ENCODE results near the gene TRAPPC11.

Gene TRAPPC11

DNA sequence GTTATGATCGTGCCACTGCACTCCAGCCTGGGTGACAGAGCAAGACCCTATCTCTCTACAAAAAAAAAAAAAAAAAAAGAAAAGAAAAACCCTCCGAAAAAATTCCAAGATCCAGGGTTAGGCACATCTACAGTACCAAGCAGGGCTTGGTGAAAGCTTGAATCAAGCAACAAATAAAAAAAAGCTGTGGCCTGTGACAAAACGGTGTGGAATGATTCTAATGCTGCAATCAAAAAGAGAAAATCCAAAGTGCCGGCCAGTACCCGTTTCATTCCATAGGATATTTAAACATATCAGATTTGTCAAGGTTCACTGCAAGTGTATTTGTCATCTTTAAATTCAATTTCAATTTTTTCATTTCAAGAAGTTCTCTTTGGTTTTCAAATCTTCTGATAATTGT lies 20.7 kb upstream of the TRAPPC11 start:
- peak; percentile 56 for DNase-seq

DNA sequence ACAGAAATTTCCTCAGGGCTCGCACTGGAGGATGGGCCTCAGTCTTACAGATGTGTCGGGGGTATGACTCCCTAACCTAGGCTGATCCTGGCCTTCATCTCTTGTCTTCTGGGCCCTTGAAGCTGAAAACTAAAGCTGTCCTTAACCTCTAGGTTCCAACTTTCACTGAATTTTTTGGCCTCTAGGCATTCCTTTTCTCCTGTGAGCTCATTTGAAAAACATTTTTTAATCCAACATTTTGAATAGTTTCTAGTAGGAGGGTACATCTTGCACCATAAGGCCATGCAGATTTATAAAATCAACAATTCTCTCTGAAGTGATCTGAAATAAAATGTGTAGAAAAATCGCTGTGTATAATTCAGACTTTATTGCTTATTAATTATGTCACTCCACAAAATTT lies 19.8 kb upstream of the TRAPPC11 start:
- no peak for DNase-seq

DNA sequence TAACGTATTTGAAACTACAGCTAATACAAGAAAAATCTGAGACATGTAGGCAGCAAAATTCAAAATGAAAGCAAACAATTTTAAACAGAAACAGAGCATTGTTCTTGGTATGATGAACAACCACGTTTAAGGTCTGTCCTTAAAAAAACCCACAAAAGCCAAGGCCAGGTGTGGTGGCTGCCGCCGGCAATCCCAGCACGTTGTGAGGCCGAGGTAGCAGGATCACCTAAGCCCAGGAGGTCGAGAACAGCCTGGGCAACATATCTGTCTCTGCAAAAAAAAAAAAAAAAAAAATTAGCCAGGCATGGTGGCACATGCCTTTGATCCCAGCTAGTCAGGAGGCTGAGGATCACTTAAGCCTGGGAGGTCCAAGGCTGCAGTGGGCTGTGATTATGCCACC lies 13.8 kb upstream of the TRAPPC11 start:
- no peak for DNase-seq

DNA sequence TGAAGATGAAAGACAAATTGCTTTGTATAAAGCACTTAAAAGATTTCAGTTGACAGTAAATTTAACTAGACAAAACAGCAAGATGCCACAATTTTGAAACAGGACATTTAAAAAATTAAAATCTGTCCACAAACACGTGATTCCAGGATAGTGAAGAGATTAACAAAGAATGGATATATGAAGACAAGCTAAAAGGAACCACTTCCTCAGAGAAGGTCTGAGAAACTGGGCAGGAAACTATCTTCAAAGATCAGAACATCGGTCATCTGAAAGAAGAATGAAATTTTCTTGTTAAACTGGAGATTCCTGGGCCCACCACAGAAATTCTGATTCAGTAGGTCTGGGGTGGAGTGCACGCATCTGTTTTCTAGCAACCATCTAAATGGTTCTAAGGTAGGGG lies 1.5 kb upstream of the TRAPPC11 start:
- DNase-seq = peak; percentile 18

DNA sequence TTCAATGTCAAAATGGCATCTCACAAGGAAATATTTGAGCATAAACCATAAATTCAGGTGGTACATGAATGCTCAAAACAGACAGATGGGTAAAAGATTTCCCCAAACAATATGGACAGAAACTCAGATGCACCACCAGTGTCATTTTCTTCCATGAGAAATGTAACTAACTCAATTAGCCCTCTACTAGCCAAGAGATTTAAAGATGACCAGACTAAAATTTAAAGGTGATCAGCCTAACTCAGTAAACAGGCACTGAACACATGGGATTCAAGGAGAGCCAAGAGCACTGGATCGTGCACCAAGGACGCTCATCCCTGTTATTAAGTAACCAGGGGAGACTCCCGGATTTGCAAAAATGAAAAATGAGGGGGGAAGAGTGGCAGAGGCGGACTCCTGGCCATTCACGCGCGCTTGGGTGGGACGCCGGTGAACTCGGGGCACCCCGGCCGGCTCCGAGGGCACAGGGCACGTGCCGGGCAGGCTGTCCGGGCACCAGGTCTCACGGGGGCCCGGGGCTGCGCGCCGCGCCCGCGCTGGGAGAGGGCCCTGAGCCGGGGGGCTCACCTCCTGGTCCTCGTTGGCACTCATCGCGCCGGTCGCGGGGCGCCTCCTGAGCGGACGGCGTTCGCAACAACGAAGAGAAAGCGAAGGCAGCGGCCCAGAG lies 598 bp upstream of the TRAPPC11 start:
- no peak for DNase-seq

DNA sequence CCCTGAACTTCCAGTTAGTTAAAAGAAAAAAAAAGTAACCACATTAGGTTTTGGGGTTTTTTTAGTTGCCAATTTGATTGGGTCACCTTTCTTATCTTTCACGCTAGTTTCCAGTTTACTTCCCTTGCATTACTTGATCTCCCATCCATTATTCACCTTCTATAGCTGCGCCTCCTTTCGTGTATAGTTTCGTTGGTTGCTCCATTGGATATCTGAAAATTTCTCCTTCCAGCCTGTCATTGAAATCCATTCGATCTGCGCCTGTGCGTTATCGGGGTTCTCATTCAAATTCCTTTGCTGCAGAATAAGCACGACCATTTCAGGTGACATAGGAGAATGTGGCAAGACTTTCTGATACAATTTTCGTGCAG lies 764 bp downstream of the TRAPPC11 start:
- no peak for DNase-seq

DNA sequence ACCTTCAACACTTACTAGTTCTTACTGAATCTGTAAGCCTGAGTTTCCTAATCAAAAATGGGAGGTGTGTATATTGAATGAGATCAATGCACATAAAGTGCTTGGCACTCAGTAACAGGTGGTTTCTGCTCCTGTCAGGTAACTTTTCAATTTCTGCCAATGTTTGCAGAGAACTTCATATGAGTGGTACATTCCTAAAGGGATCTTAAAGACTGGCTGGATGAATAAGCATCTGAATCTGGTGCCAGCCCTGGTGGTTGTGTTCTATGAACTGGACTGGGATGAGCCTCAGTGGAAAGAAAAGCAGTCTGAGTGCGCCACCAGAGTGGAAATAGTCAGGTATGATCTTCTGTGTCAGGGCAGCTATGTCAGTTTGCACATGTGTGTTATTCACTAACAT lies 7.0 kb downstream of the TRAPPC11 start:
- DNase-seq = no peak

DNA sequence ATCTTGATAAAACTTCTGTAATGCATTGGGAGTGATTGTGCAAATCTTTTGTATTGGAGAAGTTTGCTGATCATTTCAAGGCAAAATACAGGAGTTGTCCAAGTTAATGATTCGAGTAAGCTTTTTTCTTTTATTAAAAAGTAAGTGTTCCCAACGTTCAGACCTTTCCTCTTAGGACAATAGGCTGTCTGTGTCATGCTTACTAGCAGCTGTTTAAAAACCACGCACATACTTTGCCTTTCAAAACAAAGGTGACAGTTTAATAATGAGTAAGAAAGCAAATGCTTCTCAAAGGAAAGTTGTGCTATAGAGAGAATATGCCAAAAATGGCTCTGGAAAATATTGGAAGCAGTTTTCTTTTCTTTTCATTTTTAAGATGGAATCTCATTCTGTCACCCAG lies 11.2 kb downstream of the TRAPPC11 start:
- no peak for DNase-seq

DNA sequence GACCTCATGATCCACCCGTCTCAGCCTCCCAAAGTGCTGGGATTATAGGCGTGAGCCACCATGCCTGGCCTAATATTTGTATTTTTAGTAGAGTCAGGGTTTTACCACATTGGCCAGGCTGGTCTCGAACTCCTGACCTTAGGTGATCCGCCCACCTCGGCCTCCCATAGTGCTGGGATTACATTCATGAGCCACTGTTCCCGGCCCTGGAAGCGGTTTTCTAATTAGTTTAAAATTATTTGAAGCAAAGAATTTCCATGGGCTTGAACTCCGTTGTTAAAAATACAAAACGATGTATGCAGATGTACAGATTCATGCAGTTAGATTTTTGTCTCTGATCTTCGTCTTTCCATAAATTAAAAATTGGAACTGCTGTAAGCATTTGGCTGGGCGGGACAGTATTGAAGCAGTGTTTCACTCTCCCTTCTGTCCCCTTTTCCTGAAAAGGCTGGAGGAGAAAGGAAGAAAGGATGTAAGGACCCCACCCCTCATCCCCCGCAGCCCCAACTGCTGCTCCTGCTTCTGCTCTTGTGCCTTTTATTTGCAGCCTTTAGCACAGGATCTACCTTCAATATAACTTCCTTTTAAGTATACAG lies 12.0 kb downstream of the TRAPPC11 start:
- DNase-seq = no peak

DNA sequence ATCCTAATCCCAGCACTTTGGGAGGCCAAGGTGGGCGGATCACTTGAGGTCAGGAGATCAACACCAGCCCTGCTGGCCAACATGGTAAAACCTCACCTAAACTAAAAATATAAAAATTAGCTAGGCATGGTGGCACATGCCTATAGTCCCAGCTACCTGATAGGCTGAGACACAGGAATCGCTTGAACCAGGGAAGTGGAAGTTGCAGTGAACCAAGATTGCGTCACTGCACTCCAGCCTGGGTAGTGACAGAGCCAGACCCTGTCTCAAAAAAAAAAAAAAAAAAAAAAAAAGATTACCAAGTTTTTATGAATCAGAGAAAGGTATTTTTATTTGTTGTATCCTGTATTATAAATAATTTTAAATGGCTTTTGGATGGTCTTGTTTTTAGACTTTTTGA lies 15.1 kb downstream of the TRAPPC11 start:
- DNase-seq = no peak

DNA sequence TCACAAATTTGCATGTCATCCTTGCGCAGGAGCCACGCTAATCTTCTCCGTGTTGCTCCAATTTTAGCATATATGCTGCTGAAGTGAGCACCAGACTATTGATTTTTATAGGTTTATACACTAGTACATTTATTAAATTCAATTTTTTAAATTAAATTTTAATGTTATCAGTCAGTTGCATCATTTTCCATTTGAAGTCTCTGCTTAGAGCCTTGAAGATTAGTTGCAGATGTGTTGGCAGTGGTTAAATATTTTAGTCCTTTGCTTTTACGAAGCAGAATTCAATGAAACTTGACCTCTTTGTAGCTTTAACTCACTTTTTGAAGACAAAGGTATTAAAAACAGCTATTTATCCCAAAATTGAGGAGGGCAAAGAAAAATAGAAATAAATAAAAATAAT lies 16.5 kb downstream of the TRAPPC11 start:
- peak; percentile 32 for DNase-seq

DNA sequence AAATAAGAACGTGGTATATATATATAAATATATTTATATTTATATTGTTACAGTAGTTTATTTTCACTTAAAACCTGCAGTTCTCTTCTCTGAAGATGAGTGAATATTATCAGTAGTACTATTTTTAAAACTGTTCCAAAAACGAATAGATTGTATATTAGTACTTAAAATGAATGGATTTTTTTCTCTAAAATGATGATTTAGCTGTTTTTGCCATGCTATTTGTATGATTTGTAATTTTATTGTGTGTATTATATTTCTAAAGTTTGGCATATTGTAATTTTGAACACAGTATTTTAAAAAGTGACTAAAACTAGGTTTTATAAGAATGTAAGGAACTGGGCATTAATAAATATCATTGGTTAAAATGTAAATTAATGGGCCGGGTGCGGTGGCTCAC lies 22.0 kb downstream of the TRAPPC11 start:
- DNase-seq = no peak

DNA sequence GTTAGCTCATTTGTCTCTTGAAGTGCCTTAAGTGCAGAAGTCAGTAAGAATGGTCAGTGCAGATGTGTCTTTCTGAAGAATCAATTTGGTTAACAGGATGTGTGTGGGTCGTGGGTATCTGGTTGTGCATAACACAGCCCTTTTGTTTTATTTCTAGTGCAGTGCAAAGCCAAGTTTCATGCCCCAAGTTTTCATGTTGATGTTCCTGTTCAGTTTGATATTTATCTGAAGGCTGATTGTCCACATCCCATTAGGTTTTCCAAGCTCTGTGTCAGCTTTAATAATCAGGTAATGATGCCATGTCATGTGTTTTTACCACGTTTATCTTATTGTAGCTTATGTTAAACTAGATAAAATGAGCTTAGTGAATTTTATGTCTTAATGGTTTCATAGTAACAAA lies 27.4 kb downstream of the TRAPPC11 start:
- no peak for DNase-seq

DNA sequence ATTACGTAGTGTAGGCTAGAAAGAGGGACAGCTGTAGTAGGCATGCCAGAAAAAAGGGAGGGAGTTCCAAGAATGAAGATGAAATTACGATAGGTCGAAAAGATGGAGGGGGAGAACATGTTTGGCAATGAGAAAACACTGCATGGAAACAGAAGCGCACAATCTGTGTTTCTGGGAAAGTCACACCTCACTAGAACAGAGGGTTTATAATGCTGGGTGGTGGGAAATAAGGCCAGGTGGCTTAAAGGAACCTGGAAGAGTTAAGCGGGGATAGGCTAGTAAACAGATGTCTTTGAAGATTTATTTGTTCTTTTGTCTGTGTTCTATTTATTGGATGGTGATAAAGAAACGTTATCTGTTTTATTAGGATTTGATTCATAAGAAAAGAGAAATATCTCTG lies 29.1 kb downstream of the TRAPPC11 start:
- no peak for DNase-seq

DNA sequence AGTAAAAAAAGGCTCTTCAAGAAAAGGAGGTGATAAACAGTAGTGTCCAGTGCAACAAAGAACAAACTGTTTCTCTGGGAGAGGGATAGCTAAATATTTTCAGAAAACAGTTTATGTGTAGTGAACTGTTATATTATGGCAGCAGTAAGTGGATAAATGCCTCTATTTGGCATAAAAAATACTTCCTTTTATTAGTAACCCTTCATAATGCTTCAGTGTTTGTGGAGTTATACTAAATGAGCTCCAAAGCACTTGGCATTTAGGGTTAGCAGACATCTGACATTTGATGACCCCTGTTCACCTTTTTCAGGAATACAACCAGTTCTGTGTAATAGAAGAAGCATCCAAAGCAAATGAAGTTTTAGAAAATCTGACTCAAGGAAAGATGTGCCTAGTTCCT lies 31.9 kb downstream of the TRAPPC11 start:
- DNase-seq = no peak

DNA sequence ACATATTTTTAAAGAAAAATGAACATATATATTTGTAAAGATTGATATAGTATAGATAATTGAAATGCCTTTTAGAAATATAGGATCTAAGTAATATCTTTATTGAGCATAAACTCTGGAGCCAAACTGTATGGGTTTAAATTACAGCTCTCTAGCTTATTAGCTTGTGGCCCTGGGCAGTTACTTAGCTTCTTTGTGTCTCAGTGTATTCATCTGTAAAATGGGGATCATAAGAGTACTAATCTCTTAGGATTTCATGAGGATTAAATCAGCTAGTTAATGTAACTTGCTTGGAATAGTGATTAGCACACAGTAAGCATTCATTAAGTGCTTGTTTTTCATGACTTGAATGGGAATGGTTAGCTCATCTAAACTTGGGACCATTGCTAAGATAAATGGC lies 32.8 kb downstream of the TRAPPC11 start:
- DNase-seq = no peak

DNA sequence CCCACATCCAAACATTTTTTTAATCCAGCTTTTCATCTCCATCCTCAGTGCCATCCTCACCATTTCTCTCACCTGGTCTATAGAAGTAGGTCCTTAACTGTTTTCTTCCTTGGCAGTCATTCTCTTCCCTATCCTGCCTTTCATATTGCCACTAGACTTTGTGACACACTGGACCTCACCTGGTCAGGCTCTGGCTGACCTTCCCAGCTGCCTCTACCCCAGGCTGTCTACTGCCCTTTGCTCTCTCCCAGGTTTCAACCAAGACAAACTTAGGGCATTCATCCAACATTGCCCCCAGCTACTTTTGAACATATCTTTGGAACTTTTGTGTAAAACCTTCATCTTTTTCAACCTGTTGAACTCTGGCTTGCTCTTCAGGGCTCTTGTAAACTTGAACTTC lies 39.8 kb downstream of the TRAPPC11 start:
- DNase-seq = no peak

DNA sequence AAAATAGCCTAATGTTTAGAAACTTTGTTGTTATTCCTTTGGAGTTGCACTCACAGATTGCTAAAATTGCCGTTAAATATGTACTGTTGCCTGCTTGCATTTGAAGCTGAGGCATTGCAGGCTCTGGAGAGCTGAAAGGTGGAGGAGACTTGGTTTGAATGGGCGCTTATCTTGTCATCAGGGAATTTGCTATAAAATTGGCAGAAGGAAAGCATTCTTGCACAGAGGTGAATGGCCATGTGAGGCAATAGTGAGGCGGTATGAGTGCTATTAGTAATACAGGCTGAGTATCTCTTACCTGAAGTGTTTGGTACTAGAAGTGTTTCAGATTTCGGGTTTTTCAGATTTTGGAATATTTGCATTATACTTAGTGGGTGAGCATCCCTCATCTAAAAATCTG lies 41.3 kb downstream of the TRAPPC11 start:
- no peak for DNase-seq

DNA sequence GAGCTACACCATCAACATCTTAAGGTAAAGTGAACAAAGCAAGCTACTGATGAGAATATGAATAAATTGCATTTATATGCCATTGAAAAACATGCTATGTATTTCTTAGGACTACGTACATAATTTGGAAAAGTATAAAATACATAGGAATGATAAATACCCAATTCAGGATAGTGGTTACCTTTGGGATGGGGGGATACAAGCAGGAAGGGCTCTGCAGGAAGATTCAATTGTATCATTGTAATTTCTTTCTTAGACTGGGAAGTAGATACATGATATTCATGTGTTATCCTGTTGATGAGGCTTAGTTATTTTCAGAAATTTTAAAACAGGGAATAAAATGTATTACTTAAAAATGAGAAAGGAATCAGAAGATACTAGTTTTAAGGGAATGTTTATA lies 43.4 kb downstream of the TRAPPC11 start:
- no peak for DNase-seq

DNA sequence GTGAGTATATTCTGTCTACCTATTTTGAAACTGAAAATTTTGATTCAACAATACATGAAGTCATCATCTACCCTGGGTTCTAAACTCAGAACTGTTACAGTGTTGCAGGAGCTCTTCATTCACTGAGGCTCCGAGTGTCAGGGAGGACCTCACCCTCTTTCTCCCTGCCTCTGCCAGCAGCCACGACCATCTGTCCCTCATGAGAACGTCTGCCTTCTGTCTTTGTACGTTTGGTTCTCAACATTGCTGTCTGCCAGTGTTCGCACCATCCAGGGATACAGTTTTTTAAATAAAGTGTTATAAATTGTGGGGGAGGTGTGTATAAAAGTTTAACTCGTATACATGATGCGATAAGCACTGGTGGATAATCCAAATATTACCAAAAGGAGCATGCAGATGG lies 55.5 kb downstream of the TRAPPC11 start:
- DNase-seq = no peak

DNA sequence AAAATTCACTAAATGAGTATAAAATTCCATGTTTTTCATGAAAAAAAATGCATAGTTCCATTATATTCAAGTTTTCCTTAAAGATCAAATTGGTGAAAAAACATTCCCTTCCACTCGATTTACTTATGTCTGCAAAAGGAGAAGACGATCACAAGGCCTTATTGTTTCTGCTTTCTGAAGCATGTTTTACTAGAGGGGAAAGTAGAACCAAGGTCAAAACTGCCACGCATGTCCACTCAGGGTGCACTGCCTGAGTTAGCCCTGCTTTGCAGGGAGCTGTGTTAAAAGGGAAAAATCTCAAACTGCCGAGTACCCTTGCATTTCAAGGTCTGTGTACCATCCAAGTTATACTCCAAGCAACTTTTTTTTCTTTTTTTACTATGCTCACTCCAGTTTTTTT lies 57.2 kb downstream of the TRAPPC11 start:
- DNase-seq = no peak

DNA sequence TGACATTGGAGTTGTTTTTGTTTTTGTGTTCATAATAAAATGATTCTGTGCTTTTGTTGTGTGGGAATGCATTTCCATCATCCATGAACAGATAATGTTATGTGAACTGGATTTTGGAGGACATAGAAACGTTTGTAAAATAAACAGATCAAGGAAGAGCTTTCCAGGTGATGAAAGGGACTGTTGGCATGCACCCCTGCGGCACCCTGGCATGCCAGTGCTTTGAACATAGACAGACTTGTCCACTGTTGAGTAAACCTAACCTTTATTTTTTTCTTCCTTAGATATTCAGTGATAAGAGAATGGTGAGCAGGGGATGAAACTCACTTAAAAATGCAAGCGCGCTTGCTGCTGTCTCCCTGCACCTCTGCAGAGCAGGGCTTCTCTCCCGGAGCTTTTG lies 59.8 kb downstream of the TRAPPC11 start:
- no peak for DNase-seq

DNA sequence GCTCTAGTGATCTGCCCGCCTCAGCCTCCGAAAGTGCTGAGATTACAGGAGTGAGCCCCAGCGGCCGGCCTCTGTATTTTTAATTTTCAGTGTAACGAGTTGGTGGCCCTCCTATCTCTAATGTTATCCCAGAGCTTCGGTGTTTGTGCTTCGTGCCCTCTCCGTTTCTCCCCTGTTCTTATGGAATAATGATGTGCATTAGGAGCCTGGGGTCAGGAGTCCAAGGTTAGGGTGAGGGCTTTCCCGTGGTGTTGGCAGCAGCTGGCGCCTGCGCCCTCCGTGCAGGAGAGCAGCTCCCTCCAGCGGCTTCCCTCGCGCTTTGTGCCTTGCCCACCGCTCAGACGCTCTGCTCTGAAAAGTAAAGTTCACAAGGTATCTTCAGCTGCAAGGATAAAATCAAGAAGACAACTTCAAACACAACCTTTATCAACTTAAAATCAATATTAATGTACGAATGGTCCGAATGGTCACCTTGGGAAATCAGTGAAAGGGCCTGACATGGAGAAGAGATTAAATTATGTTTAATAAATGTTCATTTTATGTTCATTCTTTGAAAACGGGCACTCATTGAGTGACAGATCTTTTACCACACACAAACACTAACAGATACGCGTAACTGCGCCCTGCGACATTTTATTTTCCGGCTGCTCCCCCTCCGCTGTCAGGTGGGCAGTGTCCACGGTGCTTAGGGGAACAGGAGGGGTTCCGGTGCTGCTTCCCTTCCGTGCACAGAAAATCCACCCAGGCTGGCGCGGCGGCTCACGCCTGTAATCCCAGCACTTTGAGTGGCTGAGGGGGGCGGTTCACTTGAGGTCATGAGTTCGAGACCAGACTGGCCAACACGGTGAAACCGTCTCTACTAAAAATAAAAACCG lies 62.4 kb downstream of the TRAPPC11 start:
- DNase-seq = peak; percentile 47
